GM21423 (cell line): ENCODE results near the gene HOXC6.

Source experiments
- ATAC-seq: cut with Tn5 transposase; IDR thresholded peaks from one replicate; pipeline ENCODE4 v1.9.1; 2021; ENCODE audit warnings: mild to moderate bottlenecking, moderate library complexity; ENCODE audit not compliant: unreplicated experiment

Gene HOXC6

GRCh38 chr12:54001283-54002187 lies 26.7 kb upstream of the HOXC6 start:
- no peak for ATAC-seq

- no peak for ATAC-seq
Observed at GRCh38 chr12:54002278-54002914, 25.8 kb upstream of the HOXC6 start.

- ATAC-seq: no peak
Observed at GRCh38 chr12:54002915-54003389, 25.3 kb upstream of the HOXC6 start.

DNA sequence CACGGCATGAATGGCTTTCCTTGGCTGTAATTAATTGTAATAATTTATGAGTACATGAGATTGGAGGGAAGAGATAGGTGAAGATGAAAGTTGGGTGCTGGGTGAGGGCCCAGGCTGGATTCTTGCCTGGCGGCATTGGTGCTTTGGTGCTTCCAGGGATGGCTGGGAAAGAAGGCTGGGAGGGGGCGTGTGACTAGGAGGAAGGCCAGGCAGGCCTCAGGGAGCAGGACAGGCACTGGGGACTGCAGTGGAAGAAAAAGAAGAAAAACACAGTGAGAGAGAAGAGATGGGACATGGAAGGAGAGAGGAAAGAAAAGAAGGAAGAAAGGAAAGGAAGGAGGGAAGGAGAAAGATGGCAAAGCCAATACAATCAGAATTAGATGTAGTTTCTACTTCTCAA lies 24.6 kb upstream of the HOXC6 start:
- ATAC-seq: no peak

DNA sequence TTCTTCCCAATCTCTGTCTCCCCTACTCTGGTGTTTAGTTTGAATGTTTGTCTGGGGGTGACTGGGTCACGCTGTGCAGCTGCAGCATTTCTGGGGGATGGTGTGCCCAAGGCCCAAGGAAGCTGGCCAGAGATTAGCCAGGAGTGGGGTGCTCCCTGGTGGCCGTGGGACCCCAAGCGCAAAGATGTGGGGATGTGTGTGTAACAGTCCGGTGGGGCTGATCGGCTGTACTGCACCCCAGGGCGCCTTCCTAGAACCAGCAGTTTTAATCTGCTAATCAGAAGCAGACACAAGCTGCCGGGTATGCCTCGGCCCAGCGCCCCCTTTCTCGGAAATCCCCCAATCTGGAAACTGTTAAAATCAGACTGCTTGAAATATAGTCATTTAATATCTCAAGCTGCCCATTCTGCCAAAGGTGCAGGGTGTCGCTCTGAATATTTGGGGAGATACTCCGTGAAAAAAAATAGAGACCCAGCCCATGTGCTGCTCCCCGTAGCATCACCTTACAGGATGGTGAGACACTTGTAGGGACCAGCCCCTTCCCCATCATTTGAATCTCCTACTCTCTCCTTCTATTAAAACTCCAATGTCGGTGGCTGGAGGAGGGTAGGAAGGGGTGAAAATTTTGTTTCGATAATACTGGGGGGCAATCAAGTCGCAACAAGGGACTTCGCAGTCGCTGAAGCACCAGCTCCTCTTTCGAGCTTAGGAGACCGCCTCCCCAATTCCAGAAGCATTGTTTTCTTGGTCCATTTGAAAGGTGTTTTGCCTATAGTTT lies 24.0 kb upstream of the HOXC6 start:
- ATAC-seq: no peak

DNA sequence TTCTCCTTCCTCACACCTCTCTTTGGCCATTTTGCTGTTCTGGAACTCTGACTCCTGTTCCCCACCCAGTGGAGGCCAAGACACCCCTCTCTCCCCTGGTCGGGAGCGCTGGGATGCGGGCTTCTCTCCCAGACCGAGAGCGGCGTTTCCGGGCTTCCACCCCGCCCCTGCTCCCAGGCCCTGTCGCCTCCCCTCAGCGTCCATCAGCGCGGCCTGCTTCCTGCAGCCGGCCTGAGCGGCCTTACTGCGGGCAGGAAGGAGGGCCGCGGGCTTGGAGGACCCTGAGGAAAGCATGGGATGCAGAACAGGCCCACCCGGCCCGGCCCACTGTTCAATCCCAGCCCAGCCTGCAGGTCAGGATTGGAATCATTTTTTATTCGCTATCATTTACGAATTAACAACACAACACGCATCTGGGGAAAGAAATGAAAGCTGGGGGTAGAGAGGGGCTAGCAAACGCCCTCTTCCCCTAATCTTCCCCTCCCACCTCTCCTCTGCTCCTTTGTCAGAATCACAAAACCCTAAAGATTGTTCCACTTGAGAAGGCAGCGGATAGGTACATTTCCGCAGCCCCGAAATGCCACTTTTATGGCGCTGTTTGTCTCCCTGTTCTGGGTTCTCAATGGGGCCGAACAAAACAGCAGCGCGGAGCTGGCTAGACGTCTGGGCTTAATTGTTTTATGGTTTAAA lies 23.3 kb upstream of the HOXC6 start:
- no peak for ATAC-seq

- no peak for ATAC-seq
Observed at GRCh38 chr12:54005531-54005852, 22.7 kb upstream of the HOXC6 start.

DNA sequence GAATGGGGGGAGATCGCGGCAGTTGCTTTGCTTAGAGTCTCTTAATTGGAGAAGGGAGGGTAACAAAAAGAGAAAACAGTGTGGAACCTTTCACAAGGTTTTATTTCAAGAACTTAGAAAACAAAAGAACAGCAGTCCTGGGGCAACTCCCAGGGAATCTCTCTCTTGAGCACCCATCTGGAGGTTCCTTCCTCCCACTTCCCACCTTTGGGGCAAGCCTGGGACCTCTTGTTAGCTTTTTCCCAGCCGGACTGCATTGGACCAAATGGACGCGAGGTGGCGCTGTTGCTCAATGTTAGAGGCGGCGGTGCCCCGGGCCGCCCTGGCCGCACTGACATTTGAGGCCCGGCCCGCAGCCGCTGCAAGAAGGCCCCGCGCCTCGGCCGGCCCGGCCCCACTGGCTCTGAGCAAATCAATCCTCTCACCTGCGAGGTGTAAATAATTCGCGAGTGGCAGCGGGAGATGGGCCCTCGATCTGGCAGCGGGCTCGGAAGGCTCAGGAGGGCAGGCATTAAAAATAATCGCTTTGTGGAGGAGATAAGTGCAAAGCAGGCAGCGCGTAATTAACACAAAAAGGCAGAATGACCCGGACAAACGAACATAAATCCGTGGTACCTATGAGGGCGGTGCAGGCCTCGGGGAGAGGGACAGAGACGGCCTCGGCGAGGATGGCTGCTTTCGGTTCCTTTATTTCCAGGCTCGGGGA lies 22.2 kb upstream of the HOXC6 start:
- peak; percentile 60 for ATAC-seq

GRCh38 chr12:54006559-54007220 lies 21.6 kb upstream of the HOXC6 start:
- ATAC-seq: no peak

GRCh38 chr12:54007538-54008259 lies 20.5 kb upstream of the HOXC6 start:
- no peak for ATAC-seq

- ATAC-seq: no peak
Observed at GRCh38 chr12:54008260-54008552, 20.0 kb upstream of the HOXC6 start.

DNA sequence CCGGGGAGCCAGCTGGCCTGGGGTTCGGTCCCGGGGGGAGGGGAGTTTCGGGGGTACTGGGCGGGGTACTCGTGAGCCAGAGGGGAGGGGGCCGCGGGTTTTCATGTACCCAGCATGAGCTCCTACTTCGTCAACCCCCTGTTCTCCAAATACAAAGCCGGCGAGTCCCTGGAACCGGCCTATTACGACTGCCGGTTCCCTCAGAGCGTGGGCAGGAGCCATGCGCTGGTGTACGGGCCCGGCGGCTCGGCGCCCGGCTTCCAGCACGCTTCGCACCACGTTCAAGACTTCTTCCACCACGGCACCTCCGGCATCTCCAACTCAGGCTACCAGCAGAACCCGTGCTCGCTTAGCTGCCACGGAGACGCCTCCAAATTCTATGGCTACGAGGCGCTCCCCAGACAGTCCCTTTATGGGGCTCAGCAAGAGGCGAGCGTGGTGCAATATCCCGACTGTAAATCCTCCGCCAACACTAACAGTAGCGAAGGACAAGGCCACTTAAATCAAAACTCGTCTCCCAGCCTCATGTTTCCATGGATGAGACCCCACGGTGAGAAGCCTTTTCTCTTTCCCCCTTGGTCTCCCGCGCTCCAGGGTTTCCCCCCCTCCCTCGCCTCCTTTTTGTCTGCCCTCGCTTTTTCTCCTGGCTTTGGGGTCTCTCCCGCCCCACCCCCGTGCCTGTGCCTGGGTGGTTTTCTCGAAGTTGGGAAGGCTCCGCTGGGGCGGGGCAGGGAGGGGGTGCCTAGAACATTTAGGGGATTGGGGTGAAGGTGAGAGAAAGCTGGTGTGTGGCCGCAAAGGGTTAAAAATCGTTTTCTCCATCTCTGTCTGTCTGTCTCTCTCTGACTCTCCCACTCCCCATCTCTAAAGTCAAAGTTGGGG lies 18.8 kb upstream of the HOXC6 start:
- ATAC-seq: no peak

- ATAC-seq: no peak
Observed at GRCh38 chr12:54010053-54010971, 17.9 kb upstream of the HOXC6 start.

DNA sequence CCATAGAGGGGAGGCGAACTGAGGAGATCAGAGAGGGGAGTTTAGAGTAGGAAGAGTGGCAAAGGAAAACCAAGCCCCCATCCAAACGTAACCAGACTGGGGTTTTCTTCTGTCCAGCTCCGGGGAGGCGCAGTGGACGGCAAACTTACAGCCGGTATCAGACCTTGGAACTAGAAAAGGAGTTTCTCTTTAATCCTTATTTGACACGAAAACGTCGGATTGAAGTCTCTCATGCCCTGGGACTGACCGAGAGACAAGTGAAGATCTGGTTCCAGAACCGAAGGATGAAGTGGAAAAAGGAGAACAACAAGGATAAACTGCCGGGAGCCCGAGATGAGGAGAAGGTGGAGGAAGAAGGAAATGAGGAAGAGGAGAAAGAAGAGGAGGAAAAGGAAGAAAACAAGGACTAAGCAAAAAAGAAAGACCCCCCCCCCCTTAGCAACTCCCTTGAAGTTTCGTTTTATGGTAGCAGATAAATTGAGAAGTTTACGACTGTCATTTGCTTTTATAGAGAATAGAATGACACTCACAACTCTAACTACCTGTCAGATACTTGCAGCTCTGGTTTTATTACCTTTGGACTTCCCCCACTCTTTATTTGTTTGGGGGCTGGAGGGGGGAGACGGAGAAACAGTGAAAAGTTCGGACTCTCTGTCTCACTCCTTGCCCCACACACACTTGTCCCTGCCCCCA lies 17.1 kb upstream of the HOXC6 start:
- ATAC-seq: no peak

DNA sequence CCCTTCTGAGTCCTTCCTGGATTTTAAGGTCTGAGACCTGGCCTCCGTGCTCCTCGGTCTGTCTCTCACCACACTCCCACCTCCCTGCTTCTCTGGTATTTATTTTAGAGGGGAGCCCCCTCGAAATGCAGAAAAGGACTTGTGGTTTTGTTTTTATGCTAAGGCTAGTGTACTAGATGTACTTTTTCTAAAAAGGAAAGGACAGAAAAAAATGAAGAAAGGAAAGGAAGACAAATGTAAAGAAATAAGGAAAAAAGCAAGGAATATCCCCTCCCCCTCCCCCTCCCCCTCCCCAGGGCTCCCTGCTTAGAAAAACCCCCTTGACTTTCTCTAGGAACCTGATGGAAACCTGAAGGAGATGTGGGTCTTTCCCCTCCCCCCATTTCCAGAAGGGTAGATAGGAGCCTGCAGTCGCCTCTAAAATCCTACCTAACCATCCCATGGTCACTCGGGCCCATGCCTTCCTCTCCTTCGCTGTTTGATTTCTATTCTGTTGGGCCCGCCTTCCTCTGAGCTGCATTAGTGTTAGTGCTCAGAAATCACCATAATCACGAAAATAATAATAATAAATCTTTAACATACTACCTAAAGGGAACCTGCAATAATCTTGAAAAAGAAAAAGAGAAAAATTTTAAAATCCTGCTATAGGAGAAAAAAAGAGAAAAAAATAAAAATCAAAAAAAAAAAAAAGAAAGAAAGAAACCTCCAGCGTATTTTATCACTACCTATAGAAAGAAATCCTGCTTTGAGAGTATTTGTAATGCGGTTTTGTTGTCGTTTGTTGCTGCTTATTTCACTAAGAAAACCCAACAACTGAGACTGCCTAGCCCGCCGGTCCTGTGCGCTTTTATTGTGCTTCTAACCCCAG lies 16.3 kb upstream of the HOXC6 start:
- no peak for ATAC-seq
